Measurements from ENCODE around the gene ECE1.

DNA sequence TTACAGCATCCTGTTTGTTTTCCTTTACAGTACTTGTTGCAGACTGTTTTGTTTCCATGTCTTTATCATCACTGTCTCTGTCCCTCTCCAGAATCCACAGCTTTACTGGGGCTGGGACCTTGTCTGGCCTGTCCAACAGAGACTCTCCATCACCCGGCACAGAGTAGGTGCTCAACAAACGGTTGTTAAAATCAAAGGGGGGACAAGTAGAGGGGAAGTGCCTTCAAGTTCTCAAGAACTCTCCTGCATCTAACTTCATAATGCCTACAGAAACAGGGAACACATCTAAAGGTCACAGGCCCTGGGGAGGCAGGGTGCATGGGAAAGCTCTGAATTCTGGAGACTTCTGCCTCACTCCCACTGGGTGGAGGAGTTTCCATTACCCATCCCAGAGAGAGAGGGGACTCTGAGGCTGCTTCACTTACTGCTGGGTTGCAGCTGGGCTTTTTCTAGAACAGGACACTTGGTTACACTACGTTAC lies 2.3 kb upstream of the ECE1 start:
- TF ChIP-seq, protein P1, sequence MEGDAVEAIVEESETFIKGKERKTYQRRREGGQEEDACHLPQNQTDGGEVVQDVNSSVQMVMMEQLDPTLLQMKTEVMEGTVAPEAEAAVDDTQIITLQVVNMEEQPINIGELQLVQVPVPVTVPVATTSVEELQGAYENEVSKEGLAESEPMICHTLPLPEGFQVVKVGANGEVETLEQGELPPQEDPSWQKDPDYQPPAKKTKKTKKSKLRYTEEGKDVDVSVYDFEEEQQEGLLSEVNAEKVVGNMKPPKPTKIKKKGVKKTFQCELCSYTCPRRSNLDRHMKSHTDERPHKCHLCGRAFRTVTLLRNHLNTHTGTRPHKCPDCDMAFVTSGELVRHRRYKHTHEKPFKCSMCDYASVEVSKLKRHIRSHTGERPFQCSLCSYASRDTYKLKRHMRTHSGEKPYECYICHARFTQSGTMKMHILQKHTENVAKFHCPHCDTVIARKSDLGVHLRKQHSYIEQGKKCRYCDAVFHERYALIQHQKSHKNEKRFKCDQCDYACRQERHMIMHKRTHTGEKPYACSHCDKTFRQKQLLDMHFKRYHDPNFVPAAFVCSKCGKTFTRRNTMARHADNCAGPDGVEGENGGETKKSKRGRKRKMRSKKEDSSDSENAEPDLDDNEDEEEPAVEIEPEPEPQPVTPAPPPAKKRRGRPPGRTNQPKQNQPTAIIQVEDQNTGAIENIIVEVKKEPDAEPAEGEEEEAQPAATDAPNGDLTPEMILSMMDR (conservative IDR thresholded peaks at IDR 0.05 in 1 of 2, IDR thresholded peaks at IDR 0.05 in 1 of 2; ENCODE audit: extremely low read depth in 1 of 2, insufficient read depth in 1 of 2, low read depth in 1 of 2, low read length in 2 of 2), result no peak
- no peak for TF ChIP-seq EZH2 (IDR thresholded peaks at IDR 0.05; ENCODE audit: borderline replicate concordance, low read length)

Measured in mammary epithelial cell (primary cell).